NB4 (cell line): ENCODE results near the gene TRAPPC12.

Experiments used
- DNase-seq: peaks from one replicate; pipeline ENCODE4 v3.0.0; 2010; ENCODE audit warnings: low read depth
- H3K4me3 ChIP-seq: one replicate; pipeline ENCODE4 v1.5.1; 2011; ENCODE audit warnings: mild to moderate bottlenecking, low read depth, low read length, moderate library complexity
- MYC ChIP-seq: IDR thresholded peaks from 2 replicates; pipeline ENCODE4 v1.6.1; 2011; ENCODE audit warnings: low read depth, low read length
- POLR2A ChIP-seq: IDR thresholded peaks from 2 replicates; pipeline ENCODE4 v1.6.1; 2011; ENCODE audit warnings: mild to moderate bottlenecking; ENCODE audit not compliant: insufficient read length; ENCODE audit errors: extremely low read depth
- TF ChIP-seq, protein P1 (sequence below): IDR thresholded peaks from 2 replicates; pipeline ENCODE4 v1.6.1; 2011; ENCODE audit warnings: low read depth, low read length
- TF ChIP-seq, protein P2 (sequence below): IDR thresholded peaks from one replicate; pipeline ENCODE4 v1.5.1; 2012; ENCODE audit warnings: low read depth, low read length

Gene TRAPPC12

DNA sequence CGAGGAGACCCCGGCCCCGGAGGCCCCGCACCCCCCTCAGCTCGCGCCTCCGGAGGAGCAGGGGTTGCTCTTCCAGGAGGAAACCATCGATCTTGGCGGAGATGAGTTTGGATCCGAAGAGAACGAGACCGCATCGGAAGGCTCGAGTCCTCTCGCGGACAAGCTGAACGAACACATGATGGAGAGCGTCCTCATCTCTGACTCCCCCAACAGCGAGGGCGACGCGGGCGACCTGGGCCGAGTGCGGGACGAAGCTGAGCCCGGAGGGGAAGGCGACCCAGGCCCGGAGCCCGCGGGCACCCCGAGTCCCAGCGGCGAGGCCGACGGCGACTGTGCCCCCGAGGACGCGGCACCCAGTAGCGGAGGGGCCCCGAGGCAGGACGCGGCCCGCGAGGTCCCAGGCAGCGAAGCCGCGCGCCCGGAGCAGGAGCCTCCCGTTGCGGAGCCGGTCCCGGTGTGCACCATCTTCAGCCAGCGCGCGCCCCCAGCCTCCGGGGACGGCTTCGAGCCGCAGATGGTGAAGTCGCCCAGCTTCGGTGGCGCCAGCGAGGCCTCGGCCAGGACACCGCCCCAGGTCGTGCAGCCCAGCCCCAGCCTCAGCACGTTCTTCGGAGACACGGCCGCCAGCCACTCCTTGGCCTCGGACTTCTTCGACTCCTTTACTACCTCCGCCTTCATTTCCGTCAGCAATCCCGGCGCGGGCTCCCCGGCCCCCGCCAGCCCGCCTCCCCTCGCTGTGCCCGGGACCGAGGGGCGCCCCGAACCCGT lies 8.3 kb downstream of the TRAPPC12 start:
- no peak overlapping the region for H3K4me3 ChIP-seq
- DNase-seq: no peak
- TF ChIP-seq POLR2A (no peak), MYC (no peak)
- TF ChIP-seq, protein P1, sequence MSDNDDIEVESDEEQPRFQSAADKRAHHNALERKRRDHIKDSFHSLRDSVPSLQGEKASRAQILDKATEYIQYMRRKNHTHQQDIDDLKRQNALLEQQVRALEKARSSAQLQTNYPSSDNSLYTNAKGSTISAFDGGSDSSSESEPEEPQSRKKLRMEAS: no peak
- TF ChIP-seq, protein P2, sequence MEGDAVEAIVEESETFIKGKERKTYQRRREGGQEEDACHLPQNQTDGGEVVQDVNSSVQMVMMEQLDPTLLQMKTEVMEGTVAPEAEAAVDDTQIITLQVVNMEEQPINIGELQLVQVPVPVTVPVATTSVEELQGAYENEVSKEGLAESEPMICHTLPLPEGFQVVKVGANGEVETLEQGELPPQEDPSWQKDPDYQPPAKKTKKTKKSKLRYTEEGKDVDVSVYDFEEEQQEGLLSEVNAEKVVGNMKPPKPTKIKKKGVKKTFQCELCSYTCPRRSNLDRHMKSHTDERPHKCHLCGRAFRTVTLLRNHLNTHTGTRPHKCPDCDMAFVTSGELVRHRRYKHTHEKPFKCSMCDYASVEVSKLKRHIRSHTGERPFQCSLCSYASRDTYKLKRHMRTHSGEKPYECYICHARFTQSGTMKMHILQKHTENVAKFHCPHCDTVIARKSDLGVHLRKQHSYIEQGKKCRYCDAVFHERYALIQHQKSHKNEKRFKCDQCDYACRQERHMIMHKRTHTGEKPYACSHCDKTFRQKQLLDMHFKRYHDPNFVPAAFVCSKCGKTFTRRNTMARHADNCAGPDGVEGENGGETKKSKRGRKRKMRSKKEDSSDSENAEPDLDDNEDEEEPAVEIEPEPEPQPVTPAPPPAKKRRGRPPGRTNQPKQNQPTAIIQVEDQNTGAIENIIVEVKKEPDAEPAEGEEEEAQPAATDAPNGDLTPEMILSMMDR: no peak

DNA sequence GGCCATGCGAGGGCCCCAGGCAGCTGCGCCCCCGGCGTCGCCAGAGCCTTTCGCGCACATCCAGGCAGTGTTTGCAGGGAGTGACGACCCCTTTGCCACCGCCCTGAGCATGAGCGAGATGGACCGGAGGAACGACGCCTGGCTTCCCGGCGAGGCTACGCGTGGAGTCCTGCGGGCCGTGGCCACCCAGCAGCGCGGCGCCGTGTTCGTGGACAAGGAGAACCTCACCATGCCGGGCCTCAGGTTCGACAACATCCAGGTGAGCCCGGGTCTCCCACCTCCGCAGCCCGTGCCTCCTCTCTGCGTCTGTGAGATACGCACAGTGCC lies 8.9 kb downstream of the TRAPPC12 start:
- H3K4me3 ChIP-seq: no peak overlapping the region
- DNase-seq: no peak
- TF ChIP-seq POLR2A (no peak), MYC (no peak)
- TF ChIP-seq, protein P2: no peak
- TF ChIP-seq, protein P1: no peak

DNA sequence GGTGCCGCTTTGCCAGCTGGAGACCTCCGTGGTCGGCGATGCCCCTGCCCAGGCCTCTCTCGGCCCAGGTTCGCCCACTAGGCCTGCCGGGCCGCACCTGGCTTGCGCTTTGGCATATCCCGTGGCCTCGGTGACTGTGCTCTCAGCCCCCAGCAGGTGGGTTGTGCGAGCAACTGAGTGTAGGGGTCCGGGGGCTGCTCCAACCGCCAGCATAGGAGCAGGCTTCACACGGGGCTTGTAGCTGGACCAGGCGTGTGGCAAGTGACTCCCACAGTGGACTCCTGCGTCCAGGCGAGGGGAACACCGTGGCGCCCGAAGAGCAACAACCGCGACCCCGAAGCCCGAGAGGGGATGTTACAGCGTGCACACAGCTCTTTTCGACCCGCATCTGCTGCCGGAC lies 9.7 kb downstream of the TRAPPC12 start:
- no peak for TF ChIP-seq POLR2A
- TF ChIP-seq MYC: no peak
- TF ChIP-seq, protein P1: no peak
- TF ChIP-seq, protein P2: no peak
- no peak overlapping the region for H3K4me3 ChIP-seq
- no peak for DNase-seq

DNA sequence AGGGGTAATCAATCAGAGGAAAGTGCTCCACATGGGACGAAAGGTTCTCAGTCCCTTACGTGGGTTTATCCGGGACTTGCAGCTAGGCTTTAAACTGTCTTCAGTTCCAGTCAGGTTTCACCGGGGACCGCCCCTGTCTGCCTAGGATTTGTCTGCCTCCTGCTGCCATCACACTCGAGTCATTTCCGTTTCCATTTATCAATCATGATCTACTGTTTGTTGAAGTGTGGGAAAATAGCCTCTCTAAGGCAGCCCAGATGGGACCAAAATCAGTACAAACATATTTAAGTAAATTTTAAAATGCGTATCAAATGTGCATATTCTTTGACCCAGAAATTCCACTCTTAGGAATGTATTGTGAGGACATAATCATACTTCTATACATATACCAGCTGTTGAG lies 10.5 kb downstream of the TRAPPC12 start:
- TF ChIP-seq, protein P1: no peak
- TF ChIP-seq, protein P2: no peak
- TF ChIP-seq POLR2A: no peak
- TF ChIP-seq MYC: no peak
- no peak for DNase-seq
- no peak overlapping the region for H3K4me3 ChIP-seq

DNA sequence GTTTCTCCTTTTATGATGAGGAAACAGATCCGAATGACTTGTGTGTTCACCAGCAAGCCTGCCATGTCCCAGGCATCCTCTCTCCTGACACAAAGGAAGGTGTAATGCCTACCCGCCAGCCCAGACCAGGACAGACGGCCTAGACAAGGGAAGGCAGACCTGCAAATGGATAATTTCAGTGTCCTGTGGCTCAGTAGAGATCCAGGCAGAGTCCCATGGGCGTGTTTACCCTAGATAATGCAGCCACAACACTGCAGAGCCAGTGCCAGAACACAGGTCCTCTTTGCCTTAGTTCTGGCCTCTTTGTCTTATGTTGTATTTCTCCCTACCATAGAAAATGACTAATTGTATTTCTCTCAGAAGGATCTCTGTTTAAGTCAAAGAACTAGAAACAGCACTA lies 12.7 kb downstream of the TRAPPC12 start:
- DNase-seq: no peak
- TF ChIP-seq POLR2A (no peak), MYC (no peak)
- TF ChIP-seq, protein P1: no peak
- TF ChIP-seq, protein P2: no peak
- no peak overlapping the region for H3K4me3 ChIP-seq
